SK-N-SH (cell line): ENCODE results near the gene HS3ST4. TPM values are rescaled to one million over a fixed set of nuclear protein-coding genes. Genes with fewer than 3 reads are reported as not detected.

Experiments used
- CTCF ChIA-PET: fragments of 300-600, 350-600 bp; formaldehyde crosslinking; extraction: SDS; loops from one replicate; lab custom pipeline; 2021; lab: Yijun Ruan, JAX
- POLR2A ChIA-PET: fragments of 350-600 bp; sonication (Branson Sonifier 250); formaldehyde crosslinking; extraction: SDS; loops from one replicate; lab custom pipeline; 2020; ENCODE audit warnings: antibody characterized with exemption, inconsistent platforms; lab: Yijun Ruan, JAX
- DNase-seq: peaks from one replicate; pipeline ENCODE4 v3.0.0; 2012
- H2AFZ ChIP-seq: fragments of 200-600 bp; sonication (generic); 2 replicates; pipeline ENCODE4 v1.8.1; 2016; ENCODE audit warnings: antibody characterized with exemption, mild to moderate bottlenecking, low read depth
- H3F3A ChIP-seq: fragments of 200-600 bp; sonication (generic); replicated peaks from 2 replicates; pipeline ENCODE3; 2016; ENCODE audit warnings: antibody characterized with exemption, mild to moderate bottlenecking; ENCODE audit not compliant: insufficient read depth
- H3K27ac ChIP-seq, 2 experiments: fragments of 200-500 bp in 1 of 2; fragments of 200-600 bp in 1 of 2; sonication (Bioruptor generic) in 1 of 2; sonication (generic), shearing (Covaris generic) in 1 of 2; 2 replicates each; pipeline versions ENCODE4 v1.5.1 to v1.6.1; 2014 to 2016; ENCODE audit warnings: low read depth in 2 of 2, inconsistent platforms in 1 of 2, low read length in 1 of 2, mild to moderate bottlenecking in 1 of 2, mixed read lengths in 1 of 2
- H3K27me3 ChIP-seq: fragments of 200-600 bp; sonication (generic), shearing (Covaris generic); 2 replicates; pipeline ENCODE4 v1.6.1; 2016; ENCODE audit warnings: mixed run types; ENCODE audit not compliant: insufficient read depth
- H3K36me3 ChIP-seq, 2 experiments: fragments of 200-500 bp in 1 of 2; fragments of 200-600 bp in 1 of 2; sonication (Bioruptor generic) in 1 of 2; sonication (generic) in 1 of 2; replicated peaks in 1 of 2; 2 replicates each; pipeline versions ENCODE3 to v1.5.1; 2014 to 2016; ENCODE audit warnings: low read length in 1 of 2, mild to moderate bottlenecking in 1 of 2; ENCODE audit not compliant: insufficient read depth in 2 of 2, control insufficient read depth in 1 of 2
- H3K4me1 ChIP-seq, 2 experiments: fragments of 200-500 bp in 1 of 2; fragments of 200-600 bp in 1 of 2; sonication (Bioruptor generic) in 1 of 2; sonication (generic), shearing (Covaris generic) in 1 of 2; 2 replicates each; pipeline versions ENCODE4 v1.5.1 to v1.6.1; 2014 to 2016; ENCODE audit warnings: low read depth in 1 of 2, low read length in 1 of 2, mixed run types in 1 of 2; ENCODE audit not compliant: insufficient read depth in 2 of 2, control insufficient read depth in 1 of 2
- H3K4me2 ChIP-seq: fragments of 200-600 bp; sonication (generic), shearing (Covaris generic); 2 replicates; pipeline ENCODE4 v1.6.1; 2017; ENCODE audit warnings: mixed run types
- H3K4me3 ChIP-seq, 2 experiments: fragments of 200-500 bp in 1 of 2; fragments of 200-600 bp in 1 of 2; sonication (Bioruptor generic) in 1 of 2; sonication (generic), shearing (Covaris generic) in 1 of 2; 2 replicates each; pipeline versions ENCODE4 v1.5.1 to v1.8.1; 2014 to 2016; ENCODE audit warnings: low read depth in 2 of 2, inconsistent platforms in 1 of 2, low read length in 1 of 2, mild to moderate bottlenecking in 1 of 2, mixed read lengths in 1 of 2, moderate library complexity in 1 of 2
- H3K79me2 ChIP-seq: fragments of 200-600 bp; sonication (generic); 2 replicates; pipeline ENCODE4 v1.8.1; 2017; ENCODE audit warnings: mild to moderate bottlenecking; ENCODE audit not compliant: insufficient read depth
- H3K9ac ChIP-seq: fragments of 200-600 bp; sonication (generic); 2 replicates; pipeline ENCODE4 v1.6.1; 2017; ENCODE audit warnings: mixed run types
- H3K9me2 ChIP-seq: fragments of 200-600 bp; sonication (generic); 2 replicates; pipeline ENCODE4 v1.6.1; 2017; ENCODE audit warnings: mixed run types
- H3K9me3 ChIP-seq: fragments of 200-600 bp; sonication (generic); 2 replicates; pipeline ENCODE4 v1.6.1; 2017; ENCODE audit warnings: mixed run types, mild to moderate bottlenecking, moderate library complexity
- H4K20me1 ChIP-seq: fragments of 200-600 bp; sonication (generic); 2 replicates; pipeline ENCODE4 v1.6.1; 2017; ENCODE audit warnings: mild to moderate bottlenecking, mixed run types; ENCODE audit not compliant: insufficient read depth
- CTCF ChIP-seq: fragments of 200-600 bp; sonication (generic); IDR thresholded peaks from 2 replicates; pipeline ENCODE4 v1.6.1; 2017; ENCODE audit warnings: antibody characterized with exemption, mild to moderate bottlenecking, moderate library complexity
- EP300 ChIP-seq, 2 experiments: IDR thresholded peaks; 2 replicates each; pipeline versions ENCODE4 v1.4.0 to v1.6.1; 2012; ENCODE audit warnings: borderline replicate concordance in 1 of 2, low read depth in 1 of 2, low read length in 1 of 2
- FOSL2 ChIP-seq: IDR thresholded peaks from 2 replicates; pipeline ENCODE4 v1.4.0; 2012; ENCODE audit warnings: low read depth, mild to moderate bottlenecking, moderate library complexity, borderline replicate concordance
- GABPA ChIP-seq: IDR thresholded peaks from 2 replicates; pipeline ENCODE4 v1.4.0; 2012; ENCODE audit warnings: low read depth, mild to moderate bottlenecking
- JUND ChIP-seq: IDR thresholded peaks from 2 replicates; pipeline ENCODE4 v1.4.0; 2012
- MEF2A ChIP-seq: IDR thresholded peaks from 2 replicates; pipeline ENCODE4 v1.4.0; 2012; ENCODE audit warnings: low read depth, borderline replicate concordance
- MXI1 ChIP-seq: IDR thresholded peaks from 2 replicates; pipeline ENCODE4 v1.6.1; 2012; ENCODE audit warnings: mild to moderate bottlenecking, low read depth, low read length, improper control_type of control experiment
- NFIC ChIP-seq: IDR thresholded peaks from 2 replicates; pipeline ENCODE4 v1.4.0; 2012; ENCODE audit warnings: borderline replicate concordance
- RAD21 ChIP-seq: IDR thresholded peaks from 2 replicates; pipeline ENCODE4 v1.6.1; 2012; ENCODE audit warnings: mild to moderate bottlenecking, low read length
- RXRA ChIP-seq: IDR thresholded peaks from 2 replicates; pipeline ENCODE4 v1.4.0; 2012; ENCODE audit warnings: low read depth, mild to moderate bottlenecking, borderline replicate concordance
- SIN3A ChIP-seq: IDR thresholded peaks from 2 replicates; pipeline ENCODE4 v1.6.1; 2012; ENCODE audit warnings: low read depth, mild to moderate bottlenecking, low read length, moderate library complexity, borderline replicate concordance
- SMC3 ChIP-seq: IDR thresholded peaks from 2 replicates; pipeline ENCODE4 v1.6.1; 2012; ENCODE audit warnings: low read depth, low read length, improper control_type of control experiment
- TAF1 ChIP-seq: IDR thresholded peaks from 2 replicates; pipeline ENCODE4 v1.6.1; 2012; ENCODE audit warnings: low read depth, mild to moderate bottlenecking, low read length, moderate library complexity, borderline replicate concordance
- TEAD4 ChIP-seq: IDR thresholded peaks from 2 replicates; pipeline ENCODE4 v1.4.0; 2012; ENCODE audit warnings: mild to moderate bottlenecking, borderline replicate concordance; ENCODE audit not compliant: insufficient read depth
- YY1 ChIP-seq: IDR thresholded peaks from 2 replicates; pipeline ENCODE4 v1.4.0; 2012; ENCODE audit warnings: low read depth, mild to moderate bottlenecking
- WGBS: methylation state at CpG from one replicate; pipeline ENCODE4 v1.1.6; 2017; ENCODE audit warnings: low lambda C conversion rate; 5-methylcytosine and 5-hydroxymethylcytosine counted together
- polyA plus RNA-seq, 3 experiments: library from polyadenylated mRNA; depleted of rRNA; stranded (reverse); fragments of >200 nt; gene quantifications; 2 replicates each; pipeline ENCODE4 v1.2.3, GENCODE V29; 2012
- TF ChIP-seq, protein P1 (sequence below): fragments of 150-350 bp; IDR thresholded peaks from 2 replicates; pipeline ENCODE4 v1.6.1; 2016; ENCODE audit warnings: mild to moderate bottlenecking, low read depth, low read length
- TF ChIP-seq, protein P2 (sequence below): IDR thresholded peaks from 2 replicates; pipeline ENCODE4 v1.4.0; 2012; ENCODE audit warnings: low read depth, borderline replicate concordance
- TF ChIP-seq, protein P3 (sequence below): fragments of 150-350 bp; IDR thresholded peaks from 2 replicates; pipeline ENCODE4 v1.6.1; 2017; ENCODE audit warnings: antibody characterized with exemption, low read length, low read depth, borderline replicate concordance

HS3ST4 gene
- polyA plus RNA-seq, 1 of the 3 experiments (the other 2 are of a cell fraction): not detected

GRCh38 chr16:26019381-26020242, 327.9 kb downstream of the HS3ST4 start:
- Histone ChIP-seq H3K4me3 (no peak overlapping the region), H3K79me2 (no peaks in the 10 kb centered on the region), H3F3A (no peaks in the 10 kb centered on the region), H3K27me3 (no peaks in the 10 kb centered on the region), H3K4me1 (no peaks in the 10 kb centered on the region), H3K9me2 (no peaks in the 10 kb centered on the region), H2AFZ (no peak overlapping the region), H4K20me1 (no peaks in the 10 kb centered on the region), H3K27ac (no peak overlapping the region), H3K4me2 (no peak overlapping the region), H3K9me3 (no peaks in the 10 kb centered on the region), H3K36me3 (no peaks in the 10 kb centered on the region), H3K9ac (no peak overlapping the region)
- under 1% methylated on average over 12 of the region's 12 CpGs for WGBS
- CTCF ChIA-PET: no interaction called here
- no peak for DNase-seq
- POLR2A ChIA-PET: no interaction called here
- TF ChIP-seq YY1: no peak
- TF ChIP-seq RAD21: no peak
- no peak for TF ChIP-seq SMC3
- TF ChIP-seq MXI1: no peak
- TF ChIP-seq NFIC: no peak

DNA sequence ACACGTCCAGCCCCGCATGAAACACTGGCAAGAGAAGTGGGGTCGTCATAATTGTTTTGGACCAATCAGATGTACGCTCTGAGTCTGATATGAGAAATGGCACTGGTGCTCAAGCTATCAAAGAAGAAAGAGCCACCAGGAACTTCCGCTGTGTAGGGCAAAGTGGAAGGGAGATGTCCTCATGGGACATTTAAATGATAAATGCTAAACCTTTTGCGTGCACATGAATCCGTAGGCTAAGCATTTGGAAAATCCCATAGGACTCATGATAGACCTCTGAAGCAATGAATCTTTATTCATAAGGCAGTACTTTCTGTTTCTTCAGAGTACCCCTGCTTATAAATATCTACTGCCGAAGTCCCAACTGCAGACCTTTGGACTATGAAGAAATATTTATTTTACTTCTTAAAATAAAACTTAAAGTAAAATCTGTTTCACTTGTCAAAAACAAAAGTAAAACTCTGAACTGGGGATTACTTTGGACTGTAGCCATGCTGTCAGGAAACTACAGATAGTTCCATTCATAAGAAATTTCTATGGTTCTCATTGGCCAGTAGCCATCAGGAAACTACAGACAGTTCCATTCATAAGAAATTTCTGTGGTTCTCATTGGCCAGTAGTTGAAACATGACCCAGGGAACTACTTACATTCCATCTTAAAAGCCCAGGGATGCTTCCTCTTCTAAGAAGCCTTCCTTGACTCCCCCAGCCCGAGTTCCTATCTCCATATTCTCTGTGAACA, 335.1 kb downstream of the HS3ST4 start:
- no peak for DNase-seq
- ChIA-PET CTCF (no interaction called here), POLR2A (no interaction called here)
- Histone ChIP-seq H3K79me2 (no peaks in the 10 kb centered on the region), H3K4me3 (no peak overlapping the region), H4K20me1 (no peaks in the 10 kb centered on the region), H2AFZ (no peak overlapping the region), H3K4me2 (no peak overlapping the region)
- TF ChIP-seq, protein P1, sequence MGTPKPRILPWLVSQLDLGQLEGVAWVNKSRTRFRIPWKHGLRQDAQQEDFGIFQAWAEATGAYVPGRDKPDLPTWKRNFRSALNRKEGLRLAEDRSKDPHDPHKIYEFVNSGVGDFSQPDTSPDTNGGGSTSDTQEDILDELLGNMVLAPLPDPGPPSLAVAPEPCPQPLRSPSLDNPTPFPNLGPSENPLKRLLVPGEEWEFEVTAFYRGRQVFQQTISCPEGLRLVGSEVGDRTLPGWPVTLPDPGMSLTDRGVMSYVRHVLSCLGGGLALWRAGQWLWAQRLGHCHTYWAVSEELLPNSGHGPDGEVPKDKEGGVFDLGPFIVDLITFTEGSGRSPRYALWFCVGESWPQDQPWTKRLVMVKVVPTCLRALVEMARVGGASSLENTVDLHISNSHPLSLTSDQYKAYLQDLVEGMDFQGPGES: no peak
- TF ChIP-seq CTCF (no peak), RXRA (no peak), TAF1 (no peak), MXI1 (no peak), SIN3A (no peak), EP300 (IDR thresholded peaks at IDR 0.05; ENCODE audit: borderline replicate concordance in 1 of 2, low read depth in 1 of 2, low read length in 1 of 2) (no peak), FOSL2 (no peak), MEF2A (no peak), JUND (no peak), GABPA (no peak), TEAD4 (no peak), RAD21 (no peak)
- TF ChIP-seq, protein P2, sequence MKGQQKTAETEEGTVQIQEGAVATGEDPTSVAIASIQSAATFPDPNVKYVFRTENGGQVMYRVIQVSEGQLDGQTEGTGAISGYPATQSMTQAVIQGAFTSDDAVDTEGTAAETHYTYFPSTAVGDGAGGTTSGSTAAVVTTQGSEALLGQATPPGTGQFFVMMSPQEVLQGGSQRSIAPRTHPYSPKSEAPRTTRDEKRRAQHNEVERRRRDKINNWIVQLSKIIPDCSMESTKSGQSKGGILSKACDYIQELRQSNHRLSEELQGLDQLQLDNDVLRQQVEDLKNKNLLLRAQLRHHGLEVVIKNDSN: no peak
- TF ChIP-seq, protein P3, sequence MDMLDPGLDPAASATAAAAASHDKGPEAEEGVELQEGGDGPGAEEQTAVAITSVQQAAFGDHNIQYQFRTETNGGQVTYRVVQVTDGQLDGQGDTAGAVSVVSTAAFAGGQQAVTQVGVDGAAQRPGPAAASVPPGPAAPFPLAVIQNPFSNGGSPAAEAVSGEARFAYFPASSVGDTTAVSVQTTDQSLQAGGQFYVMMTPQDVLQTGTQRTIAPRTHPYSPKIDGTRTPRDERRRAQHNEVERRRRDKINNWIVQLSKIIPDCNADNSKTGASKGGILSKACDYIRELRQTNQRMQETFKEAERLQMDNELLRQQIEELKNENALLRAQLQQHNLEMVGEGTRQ: no peak
- TF ChIP-seq, all 33 proteins: peak for 0
- Histone ChIP-seq H3K9me2 (no peaks in the 10 kb centered on the region), H3K4me1 (no peaks in the 10 kb centered on the region), H3K9ac (no peak overlapping the region), H3K27me3 (no peaks in the 10 kb centered on the region), H3F3A (no peaks in the 10 kb centered on the region), H3K36me3 (no peaks in the 10 kb centered on the region), H3K9me3 (no peaks in the 10 kb centered on the region), H3K27ac (no peak overlapping the region)
- 31% methylated on average over 9 of the region's 9 CpGs for WGBS
